GM18507 (cell line): ENCODE measurements around the gene P2RX5.

Source experiments
- DNase-seq: peaks from one replicate; pipeline ENCODE4 v3.0.0; 2011; ENCODE audit warnings: low read depth; ENCODE audit not compliant: insufficient read length; ENCODE audit errors: extremely low spot score
- FAIRE-seq: peaks from 2 replicates; lab custom pipeline; 2011; peaks lifted over from hg19 to GRCh38; lab: Jason Lieb, UNC

P2RX5 gene

DNA sequence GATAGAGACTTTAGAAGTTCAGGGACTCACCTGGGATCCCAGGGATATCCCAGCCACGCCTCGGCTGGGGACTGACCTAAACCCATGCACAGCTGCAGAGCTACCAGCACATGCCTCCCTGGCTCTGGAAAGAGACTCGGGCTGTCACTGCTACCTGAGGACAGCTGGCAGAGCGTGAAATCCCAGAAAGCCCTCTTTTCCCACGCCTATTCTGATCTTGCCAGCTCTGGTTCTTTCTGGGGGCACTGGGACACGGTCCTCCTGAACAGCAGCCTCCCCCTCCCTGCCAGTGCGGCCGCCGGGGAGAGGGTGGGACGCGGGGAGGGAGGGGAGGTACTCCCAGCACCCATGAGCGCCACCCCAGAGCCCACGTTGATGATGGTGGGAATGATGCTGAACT is 10.8 kb downstream of the P2RX5 start:
- DNase-seq = no peak
- FAIRE-seq = no peak

DNA sequence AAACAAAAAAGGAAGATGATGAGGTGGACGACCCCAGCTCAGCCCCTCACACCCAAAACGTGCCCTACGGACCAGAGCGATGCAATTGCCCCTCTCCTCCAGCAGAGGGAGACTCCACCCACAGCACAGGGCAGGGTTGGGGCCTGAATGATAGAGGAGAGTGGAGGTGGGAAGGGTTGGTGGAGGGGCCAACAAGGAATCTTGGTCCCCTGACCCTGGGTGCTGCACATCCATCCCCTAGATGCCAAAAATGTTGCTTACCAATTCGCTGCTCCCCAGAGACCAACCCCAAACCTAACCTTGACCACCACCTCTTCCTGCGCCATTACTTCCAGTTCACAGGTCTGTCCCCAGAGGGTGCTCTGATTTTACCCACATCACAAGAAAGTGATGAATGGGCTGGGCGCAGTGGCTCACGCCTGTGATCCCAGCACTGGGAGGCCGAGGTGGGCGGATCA is 12.9 kb downstream of the P2RX5 start:
- FAIRE-seq (peak; percentile 89), DNase-seq (peak; percentile 73)

DNA sequence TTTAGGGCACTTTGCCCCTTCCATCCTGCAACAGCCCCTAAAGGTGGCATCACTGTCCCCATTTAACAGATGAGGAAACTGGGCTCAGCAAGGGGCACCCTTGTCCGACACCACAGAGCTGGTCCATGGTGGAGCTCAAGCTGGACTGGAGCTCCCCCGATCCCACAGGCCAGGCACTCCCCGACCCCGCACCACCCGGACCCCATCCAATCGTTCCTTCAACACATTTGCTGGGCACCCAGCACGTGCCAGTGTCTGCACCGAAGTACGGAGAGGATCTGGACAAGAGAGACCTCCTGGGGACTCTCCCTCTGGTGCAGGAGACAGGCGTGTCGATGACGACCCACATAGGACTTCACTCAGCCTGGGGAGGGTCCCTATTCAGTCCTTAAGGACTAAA is 13.9 kb downstream of the P2RX5 start:
- no peak for FAIRE-seq
- no peak for DNase-seq

DNA sequence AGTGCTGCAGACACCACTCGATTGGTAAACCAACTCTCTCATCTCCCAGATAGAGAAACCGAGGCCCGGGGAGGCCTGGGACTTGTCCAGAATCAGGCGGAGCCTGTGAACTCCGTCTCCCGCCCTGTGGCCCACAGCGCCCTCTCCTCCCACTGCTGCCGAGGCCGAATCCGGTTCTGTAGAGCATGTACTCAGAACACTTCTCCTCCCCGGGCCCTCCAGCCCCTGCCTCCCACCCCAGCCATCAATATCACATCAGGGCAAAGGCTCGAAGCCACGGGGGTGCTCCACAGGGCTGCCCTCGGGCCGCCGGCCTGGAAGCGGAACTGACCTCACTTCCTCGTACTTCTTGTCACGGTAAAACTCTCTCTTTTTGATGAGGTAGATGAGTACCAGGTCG is 14.4 kb downstream of the P2RX5 start:
- FAIRE-seq = no peak
- DNase-seq = no peak

DNA sequence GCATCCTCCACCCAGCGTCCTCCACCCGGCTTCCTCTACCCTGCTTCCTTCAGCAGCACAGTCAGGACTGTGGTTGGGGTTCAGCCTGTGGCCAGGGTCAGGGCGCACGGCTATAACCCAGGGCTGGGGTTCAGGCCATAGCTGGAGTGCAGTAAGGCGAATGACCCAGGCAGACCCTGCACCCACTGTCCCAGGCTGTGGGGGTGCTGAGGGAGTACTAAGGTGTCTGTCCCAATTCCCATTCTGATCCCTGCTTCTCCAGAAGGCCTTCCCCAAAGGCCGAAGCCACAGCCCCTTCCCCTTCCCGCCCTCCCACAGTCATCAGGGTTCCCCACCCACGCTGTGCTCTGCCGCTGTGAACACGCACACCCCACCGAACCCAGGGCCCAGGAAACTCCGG is 14.9 kb downstream of the P2RX5 start:
- no peak for DNase-seq
- no peak for FAIRE-seq

DNA sequence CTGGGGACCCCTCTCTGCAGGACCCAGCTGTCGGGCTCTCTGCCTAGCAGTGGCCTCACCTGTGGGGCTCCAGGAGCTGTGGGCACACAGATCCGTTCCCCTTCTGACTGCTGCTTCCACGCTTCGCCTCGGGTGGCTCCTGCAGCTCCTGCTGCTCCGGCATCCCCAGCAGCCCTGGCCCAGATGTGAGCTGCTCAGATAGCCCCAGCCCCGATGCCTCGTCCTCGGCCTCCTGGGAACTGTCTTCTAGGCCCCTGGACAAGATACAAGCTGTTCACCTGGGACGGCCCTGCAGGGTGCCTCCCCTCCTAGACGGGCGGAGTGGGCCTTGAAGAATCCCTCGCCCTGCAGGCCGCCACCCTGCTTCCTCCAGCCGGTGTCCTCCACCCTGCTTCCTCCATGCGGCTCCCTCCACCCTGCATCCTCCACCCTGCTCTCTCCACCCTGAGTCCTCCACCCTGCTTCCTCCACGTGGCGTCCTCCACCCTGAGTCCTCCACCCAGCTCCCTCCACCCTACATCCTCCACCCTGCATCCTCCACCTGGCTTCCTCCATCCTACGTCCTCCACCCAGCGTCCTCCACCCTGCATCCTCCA is 16.3 kb downstream of the P2RX5 start:
- DNase-seq = no peak
- no peak for FAIRE-seq

DNA sequence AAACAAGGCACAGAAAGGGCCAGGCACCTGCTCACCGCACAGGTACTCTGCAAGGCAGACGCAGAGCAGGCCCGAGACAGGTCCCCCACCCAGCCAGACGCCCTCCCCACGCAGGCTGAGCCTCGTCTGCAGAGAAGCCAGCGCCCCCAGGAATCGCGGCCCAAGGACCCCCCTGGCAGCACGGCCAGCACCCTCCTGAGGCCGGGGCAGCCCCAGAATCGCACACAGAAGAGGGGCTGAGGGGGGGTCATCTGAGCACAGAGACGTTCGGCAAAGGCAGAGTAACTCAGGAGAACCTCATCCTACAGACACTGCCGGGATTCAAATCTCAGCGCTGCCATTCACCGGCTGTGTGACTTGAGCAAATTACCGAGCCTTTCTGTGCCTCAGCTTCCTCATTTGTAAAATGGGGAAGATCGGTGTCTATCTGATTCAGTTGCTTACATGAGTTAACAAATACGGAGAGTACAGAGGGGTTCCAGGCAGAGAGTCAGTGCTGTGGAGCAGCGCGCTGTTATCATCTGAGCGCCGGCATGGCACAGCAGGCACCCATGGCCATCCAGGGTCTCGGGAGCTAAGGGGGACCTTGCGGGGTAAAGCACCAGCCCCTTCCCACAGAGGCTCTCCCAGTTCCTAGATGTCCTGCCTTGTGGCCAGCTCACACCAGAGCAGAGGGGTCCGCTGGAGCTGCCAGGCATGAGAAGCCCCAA is 17.0 kb downstream of the P2RX5 start:
- FAIRE-seq (no peak), DNase-seq (no peak)

DNA sequence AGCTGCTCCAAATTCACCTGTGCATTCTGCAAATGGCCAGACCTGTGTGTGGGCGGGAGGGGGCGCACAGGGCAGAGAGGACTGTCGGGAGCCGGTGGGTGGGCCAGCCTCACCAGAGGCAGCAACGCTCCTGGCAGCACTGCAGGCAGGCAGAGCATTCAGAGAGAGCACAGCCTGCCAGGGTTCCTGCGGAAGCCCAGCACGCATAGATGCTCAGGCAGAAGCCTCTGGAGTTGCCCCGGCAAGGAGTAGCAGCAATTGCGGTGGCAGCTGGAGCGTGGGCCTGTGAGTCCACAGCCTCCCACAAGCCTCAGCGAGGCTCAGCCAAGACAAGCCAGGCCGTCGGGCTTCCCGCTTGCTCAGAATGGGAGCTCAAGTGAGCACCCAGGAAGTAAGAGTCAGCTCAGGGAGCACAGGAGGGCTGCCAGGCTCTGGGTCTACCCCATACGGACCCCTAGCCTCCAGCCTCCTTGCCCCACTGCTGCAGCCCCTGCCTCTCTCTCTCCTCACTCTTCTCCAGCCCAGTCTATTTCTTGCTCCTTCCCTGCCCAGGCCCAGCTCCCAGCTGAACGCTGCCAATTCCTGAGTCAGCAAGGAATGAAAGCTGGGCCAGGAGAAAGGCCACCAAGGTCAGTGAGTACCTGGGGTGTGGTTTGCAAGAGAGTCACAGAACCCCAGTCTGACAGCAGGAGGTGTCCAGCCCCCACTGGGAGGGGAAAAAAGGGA is 17.7 kb downstream of the P2RX5 start:
- DNase-seq (no peak), FAIRE-seq (no peak)

DNA sequence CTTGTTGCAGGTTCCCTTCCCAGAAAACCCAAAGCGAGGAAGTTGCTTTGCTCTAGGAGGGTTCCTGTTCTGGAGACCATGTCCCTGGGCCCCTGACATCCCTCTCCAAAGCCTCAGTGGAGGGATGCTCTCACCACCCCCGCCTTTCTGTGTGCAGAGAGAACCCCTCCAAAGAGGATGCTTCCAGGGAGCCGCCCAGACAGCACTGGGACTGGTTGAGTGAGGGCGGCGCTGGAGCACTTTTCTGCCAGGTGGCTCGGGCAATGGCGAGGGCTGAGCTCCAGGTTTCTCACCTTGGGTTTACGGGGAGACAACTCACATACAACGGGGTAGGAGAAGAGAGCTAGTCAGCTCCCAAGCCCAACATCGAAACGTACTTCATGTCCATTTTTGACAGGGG is 20.1 kb downstream of the P2RX5 start:
- DNase-seq = no peak
- FAIRE-seq = no peak

DNA sequence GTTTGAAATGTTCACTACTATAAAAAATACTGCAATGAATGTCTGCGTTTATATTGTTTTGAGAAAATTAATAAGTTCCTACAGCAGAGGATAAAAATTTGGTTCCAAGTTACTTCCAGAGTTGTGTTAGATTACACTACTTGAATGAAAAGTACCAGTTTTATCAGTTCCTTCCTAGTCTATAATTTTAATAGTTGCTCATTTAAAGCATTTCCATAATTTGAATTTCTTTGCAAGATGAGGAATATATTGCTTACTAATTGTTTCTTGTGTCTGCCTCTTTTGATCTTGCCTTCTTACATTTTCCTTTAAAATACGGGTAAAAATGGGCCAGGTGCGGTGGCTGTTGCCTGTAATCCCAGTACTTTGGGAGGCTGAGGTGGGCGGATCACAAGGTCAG is 23.4 kb downstream of the P2RX5 start:
- FAIRE-seq = no peak
- DNase-seq = no peak

DNA sequence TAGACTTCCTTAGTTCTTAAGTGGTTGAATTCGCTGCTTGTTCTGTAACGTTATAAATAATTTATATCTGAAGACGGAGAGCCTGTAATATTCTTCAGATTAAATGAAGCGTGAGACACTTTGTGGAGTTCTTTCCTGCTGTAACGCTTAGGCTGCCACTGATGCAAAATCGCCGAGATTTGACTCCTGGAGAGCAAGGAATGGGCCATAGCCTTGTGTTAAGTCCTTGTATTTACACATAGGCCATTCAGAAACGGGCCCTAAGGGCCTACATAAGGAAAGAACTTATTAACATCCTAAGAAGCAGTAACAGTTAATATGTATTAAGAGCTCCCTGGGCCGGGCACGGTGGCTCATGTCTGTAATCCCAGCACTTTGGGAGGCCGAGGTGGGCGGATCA is 26.4 kb downstream of the P2RX5 start:
- FAIRE-seq (no peak), DNase-seq (no peak)

DNA sequence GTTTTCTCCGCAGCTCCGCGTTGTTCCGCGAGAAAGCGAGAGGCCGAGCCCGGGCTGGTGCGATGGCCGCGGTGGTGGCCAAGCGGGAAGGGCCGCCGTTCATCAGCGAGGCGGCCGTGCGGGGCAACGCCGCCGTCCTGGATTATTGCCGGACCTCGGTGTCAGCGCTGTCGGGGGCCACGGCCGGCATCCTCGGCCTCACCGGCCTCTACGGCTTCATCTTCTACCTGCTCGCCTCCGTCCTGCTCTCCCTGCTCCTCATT is 26.9 kb downstream of the P2RX5 start:
- DNase-seq = no peak
- no peak for FAIRE-seq

DNA sequence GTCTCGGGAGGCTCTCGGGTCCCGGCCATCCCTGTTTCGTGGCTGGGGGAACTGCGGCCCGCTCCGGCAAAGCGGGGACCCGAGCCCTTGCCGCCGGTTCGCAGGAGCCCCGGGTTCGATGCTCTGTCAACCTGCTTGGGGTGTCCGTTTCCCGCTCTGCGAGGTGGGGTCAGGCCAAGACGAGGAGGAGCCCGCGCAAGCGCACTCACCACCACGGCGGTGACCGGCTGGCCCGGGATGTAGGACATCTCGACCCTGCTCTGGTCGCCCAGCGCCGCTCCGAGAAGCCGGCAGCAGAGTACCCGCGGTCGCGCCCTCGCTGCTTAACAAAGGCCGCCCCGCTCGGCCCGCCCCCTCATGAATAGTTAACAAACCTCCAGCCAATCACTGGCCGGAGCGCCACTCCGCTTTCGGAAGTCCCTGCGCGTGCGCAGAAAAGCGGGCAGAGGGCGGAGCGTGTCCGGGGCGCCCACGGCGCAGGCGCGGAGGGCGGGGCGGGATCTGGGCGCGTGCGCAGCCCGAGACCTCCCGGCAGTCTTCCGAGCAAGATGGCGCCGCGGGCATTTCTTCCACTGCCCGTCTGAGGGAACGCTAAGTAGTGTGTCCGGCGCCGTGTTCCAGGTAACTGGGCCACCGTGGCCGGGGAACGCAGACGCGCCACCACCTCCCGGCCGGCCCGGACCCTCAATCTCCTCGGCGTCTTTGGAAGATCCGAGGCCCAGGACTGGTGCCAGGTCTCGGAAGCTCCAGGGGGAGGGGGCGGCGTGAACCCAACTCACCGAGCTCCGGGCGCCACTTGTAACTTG is 27.5 kb downstream of the P2RX5 start, which contains the start of the genes EMC6 and TAX1BP3:
Gene EMC6, plus strand, starts transcription at position 534 of the 806 bp plus-strand sequence. CDS start 335 bp downstream, outside the sequence.
Gene TAX1BP3, minus strand, starts transcription at position 300 of the 806 bp plus-strand sequence. Its CDS starts 52 bp downstream, at position 248.
- DNase-seq (peak; percentile 99), FAIRE-seq (peak; percentile 99)

DNA sequence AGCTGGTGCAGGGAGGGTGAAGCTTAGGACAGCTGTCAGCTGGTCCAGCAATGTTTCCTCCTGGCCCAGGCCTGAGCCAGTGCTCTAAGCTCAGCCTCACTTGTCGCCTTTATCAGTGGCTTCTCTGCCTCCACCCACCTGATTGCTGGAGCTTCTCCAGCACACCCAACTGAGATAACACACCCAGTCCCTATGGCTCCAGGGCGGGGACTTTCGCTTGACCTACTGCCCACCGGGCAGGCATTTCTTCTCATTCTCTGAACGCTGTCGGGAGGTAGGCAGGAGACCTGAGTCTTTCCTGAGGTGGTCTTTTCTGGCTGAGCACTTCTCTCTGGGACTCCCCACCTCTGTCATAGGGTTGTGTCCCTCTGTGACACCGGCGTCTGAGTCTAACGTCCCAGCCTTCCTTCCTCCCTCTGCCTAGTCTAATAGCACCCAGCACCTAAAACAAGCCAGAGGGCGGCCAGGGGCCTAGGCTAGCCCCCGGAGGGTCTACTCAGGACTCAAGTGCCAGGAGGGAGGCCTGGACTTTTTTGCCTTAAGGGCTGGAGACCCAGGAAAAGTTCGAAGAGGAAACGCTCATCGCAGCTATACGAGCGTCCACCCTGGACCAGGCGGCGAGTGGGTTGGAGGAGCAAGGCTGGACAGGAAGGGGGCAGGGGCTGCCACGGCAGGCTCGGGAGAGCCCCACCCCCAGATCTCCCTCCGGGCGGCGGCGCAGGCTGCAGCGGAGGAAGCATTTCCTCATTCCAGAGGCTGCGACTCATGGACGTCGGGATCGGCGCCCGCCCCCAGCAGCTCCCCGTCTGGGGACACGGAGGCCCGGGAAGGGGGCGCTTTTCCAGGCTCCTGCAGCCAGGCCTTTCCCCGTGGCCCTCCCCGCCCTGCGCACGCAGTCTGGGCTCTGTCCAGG is 28.3 kb downstream of the P2RX5 start:
- no peak for DNase-seq
- no peak for FAIRE-seq

DNA sequence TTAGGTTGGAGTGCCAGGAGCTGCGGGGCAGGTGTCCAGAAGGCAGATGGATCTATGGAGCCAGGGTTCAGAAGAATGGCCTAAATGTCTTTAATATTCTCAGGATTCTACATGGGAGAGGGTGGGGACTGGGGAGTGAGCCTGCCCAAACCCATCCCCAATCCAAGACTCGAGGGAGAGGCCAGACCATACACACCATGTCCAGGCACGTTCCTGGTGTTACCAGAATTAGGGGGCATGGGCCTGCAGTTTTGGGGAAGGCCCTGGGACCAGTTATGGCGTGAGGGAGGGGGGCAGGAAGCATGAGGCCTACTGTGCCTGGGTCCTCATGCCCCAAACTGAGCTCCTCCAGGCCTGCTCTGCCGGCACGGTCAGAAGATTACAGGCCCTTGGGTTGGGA is 29.4 kb downstream of the P2RX5 start:
- no peak for DNase-seq

DNA sequence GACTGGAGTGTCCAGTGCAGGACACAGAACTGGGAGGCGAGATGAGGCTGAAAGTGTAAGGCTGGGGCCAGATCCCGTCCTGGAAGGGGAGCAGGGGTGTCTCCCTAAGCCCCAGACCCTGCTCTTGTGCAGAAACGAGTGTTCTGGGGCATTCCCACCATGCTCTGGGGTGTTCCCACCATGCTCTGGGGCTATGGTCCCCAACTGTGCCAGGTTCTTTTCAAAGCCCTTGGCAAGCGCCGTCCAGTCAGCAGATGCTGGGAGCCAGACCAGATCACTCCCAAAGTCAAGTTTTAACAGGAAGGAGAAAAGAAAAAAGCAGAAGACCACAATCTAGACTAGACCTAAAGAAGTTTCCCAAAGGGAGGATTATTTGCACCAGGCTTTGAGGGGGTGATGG is 30.1 kb downstream of the P2RX5 start:
- FAIRE-seq = no peak

More for the DNA sequence above, 29.4 kb downstream of the P2RX5 start:
- no peak for FAIRE-seq

DNA sequence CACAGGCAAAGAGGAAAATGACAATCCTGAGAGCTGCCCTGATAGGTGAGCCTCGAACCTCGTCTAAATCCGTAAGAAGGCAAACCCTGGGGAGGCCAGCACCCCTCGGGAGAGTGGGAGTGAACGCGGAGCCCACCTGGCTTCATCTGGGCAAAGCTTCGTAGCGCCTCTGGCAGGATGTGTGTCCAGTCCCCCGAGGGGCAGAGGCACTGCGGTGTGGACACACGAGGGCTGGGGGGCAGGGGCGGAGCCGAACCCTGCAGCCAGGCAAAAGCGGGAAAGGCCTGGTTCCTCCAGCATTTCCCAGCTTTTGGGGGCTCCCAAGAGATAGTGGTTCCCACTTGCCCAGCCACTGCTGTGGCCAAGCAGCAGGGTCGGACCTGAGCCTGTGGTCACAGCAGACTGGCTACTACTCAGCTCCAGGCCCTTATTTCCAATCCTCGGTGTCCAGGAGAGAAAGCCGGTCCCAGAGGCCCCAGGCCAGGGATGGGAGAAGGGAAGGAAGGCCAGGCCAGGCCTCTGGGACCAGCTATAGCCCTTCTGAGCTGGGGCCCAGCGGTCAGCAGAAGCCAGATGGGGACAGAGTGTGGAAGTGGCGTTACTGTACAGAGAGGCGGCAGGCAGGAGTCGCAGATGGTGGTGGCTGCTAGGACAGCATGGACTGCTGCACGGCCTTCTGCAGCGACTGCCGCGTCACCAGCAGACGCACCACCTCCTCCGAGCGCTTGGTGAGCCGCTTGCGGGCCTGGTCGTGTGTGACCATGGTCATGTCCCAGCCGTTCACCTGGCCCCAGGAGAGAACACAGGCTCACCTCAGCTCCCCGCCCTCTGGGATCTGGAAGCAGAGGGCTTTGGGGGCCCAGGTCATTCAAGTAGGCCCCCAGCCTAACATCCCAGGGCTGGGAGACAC is 32.6 kb downstream of the P2RX5 start:
- no peak for FAIRE-seq

More for the DNA sequence above, 30.1 kb downstream of the P2RX5 start:
- no peak for DNase-seq

DNA sequence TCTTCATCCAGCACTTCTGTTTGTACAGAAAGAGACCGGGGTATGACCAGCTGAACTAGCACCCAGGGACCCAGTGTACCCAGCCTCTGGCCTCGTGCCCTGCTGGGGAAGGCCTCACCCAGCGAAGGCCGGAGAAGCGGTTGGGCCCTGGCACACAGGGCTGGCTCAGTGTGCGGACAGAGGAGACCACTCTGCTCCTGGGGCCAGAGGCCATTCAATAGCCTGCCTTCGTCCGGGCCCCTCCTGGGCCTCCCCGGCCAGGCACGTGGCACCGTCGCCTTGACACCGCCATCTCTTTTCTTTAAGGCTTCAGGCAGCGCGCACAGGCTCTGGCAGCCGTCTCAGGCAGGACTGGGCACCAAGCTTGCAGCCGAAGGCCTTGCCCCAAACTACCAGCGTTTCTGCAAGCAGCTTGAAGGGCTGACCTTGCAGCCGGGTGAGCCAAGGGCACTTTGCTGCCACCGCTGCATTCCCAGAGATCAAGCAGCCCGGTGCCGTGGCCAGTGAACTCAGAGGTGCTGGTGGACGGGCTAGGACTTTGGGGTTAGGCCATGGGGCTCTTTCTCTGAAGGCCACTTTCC is 35.6 kb downstream of the P2RX5 start:
- DNase-seq (no peak), FAIRE-seq (no peak)

More for the DNA sequence above, 32.6 kb downstream of the P2RX5 start:
- DNase-seq = no peak
